Skeletal muscle satellite cell (primary cell): ENCODE measurements around the gene WDR20. TPM values are rescaled to one million over a fixed set of nuclear protein-coding genes. Genes with fewer than 3 reads are reported as not detected.

Experiments
- H3K27me3 ChIP-seq: 2 replicates; pipeline ENCODE4 v1.7.0; 2013; ENCODE audit warnings: low read length; ENCODE audit not compliant: control insufficient read depth, insufficient read depth
- H3K36me3 ChIP-seq: 2 replicates; pipeline ENCODE4 v1.7.0; 2013; ENCODE audit warnings: mild to moderate bottlenecking, control low read depth, low read length; ENCODE audit not compliant: insufficient read depth
- H3K4me1 ChIP-seq: 2 replicates; pipeline ENCODE4 v1.7.0; 2013; ENCODE audit warnings: low read length; ENCODE audit not compliant: control insufficient read depth, insufficient read depth
- H3K4me2 ChIP-seq: 2 replicates; pipeline ENCODE4 v1.7.0; 2013; ENCODE audit warnings: mild to moderate bottlenecking, low read length
- H3K4me3 ChIP-seq: 2 replicates; pipeline ENCODE4 v1.7.0; 2013; ENCODE audit warnings: low read length
- H3K9ac ChIP-seq: 2 replicates; pipeline ENCODE4 v1.7.0; 2013; ENCODE audit warnings: mild to moderate bottlenecking, low read depth, low read length, moderate library complexity
- H3K9me3 ChIP-seq: replicated peaks from 2 replicates; pipeline ENCODE4 v1.7.0; 2013; ENCODE audit warnings: mild to moderate bottlenecking, control low read depth, low read length
- total RNA-seq: library from RNA; depleted of rRNA; stranded (reverse); fragments of >200 nt; gene quantifications from 2 replicates; pipeline ENCODE4 v1.2.3, GENCODE V29; 2012; rRNA removed

Gene WDR20
- total RNA-seq, result 12.9 and 15.9 TPM in 2 replicates

- Histone ChIP-seq H3K9ac (peak within 1 kb of the TSS; percentile 99), H3K36me3 (no peaks in the 10 kb centered on the region), H3K4me1 (peaks cover 14% of the 10 kb centered on the region), H3K4me2 (peak within 1 kb of the TSS; percentile 92), H3K27me3 (no peaks in the 10 kb centered on the region), H3K9me3 (no peaks in the 10 kb centered on the region), H3K4me3 (peak within 1 kb of the TSS; percentile 100)
Observed at GRCh38 chr14:102139286-102140026, at the start of gene WDR20. TSS of gene WDR20 (plus strand) at chr14:102139897. CDS start at chr14:102139924, 27 bp downstream.

DNA sequence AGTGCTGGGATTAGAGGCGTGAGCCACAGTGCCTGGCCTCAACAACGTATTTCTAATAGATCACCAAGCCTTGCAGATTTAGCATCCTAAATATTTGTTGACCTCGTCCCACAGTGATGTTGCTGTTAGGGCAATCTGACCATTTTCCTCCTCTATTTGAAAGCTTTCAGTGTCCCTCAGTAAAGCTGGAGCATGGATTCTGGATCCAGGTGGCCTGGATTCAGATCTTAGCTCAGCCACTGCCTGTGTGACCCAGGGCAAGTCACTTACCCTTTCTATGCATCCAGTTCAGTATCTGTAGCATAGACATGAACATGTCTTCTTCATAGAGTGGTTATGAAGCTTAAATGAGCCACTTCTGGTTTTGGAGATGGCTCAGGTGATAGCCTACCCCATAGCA, 49.0 kb upstream of the WDR20 start:
- Histone ChIP-seq H3K36me3 (peaks cover 5% of the 10 kb centered on the region), H3K4me3 (no peak overlapping the region), H3K9me3 (no peaks in the 10 kb centered on the region), H3K4me2 (no peak overlapping the region), H3K4me1 (peaks cover 17% of the 10 kb centered on the region), H3K9ac (no peak overlapping the region), H3K27me3 (no peaks in the 10 kb centered on the region)

- Histone ChIP-seq H3K4me1 (peaks cover 23% of the 10 kb centered on the region), H3K27me3 (no peaks in the 10 kb centered on the region), H3K9ac (no peak overlapping the region), H3K4me2 (no peak overlapping the region), H3K9me3 (no peaks in the 10 kb centered on the region), H3K4me3 (no peak overlapping the region), H3K36me3 (no peaks in the 10 kb centered on the region)
Observed at GRCh38 chr14:102092806-102093205, 46.9 kb upstream of the WDR20 start.

DNA sequence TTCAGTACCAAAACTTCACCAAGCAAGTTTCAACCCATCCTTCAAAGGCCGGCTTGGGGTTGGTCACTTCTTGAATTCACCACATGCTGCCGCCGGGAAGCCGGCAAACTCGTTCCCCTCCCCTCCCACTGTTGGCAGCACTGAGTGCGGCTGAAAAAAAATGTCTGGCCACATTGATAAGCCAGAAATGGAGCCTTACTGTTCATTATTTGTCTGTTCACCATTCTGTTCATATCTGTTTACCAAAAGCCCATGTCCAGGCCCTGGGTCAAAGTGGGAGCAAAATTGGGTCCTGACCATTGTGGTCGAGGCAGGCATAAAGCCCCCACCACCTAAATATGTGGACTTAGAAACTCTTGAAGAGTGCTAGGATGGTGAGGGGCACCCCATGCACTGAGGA, 45.6 kb upstream of the WDR20 start:
- Histone ChIP-seq H3K9me3 (no peaks in the 10 kb centered on the region), H3K4me2 (no peak overlapping the region), H3K9ac (no peak overlapping the region), H3K4me3 (no peak overlapping the region), H3K4me1 (peaks cover 14% of the 10 kb centered on the region), H3K27me3 (no peaks in the 10 kb centered on the region), H3K36me3 (no peaks in the 10 kb centered on the region)

- Histone ChIP-seq H3K36me3 (no peaks in the 10 kb centered on the region), H3K9ac (peak overlapping the region; percentile 15), H3K4me2 (peak overlapping the region; percentile 31), H3K27me3 (no peaks in the 10 kb centered on the region), H3K4me1 (peaks cover 14% of the 10 kb centered on the region), H3K4me3 (no peak overlapping the region), H3K9me3 (no peaks in the 10 kb centered on the region)
Observed at GRCh38 chr14:102095231-102095870, 44.3 kb upstream of the WDR20 start.

DNA sequence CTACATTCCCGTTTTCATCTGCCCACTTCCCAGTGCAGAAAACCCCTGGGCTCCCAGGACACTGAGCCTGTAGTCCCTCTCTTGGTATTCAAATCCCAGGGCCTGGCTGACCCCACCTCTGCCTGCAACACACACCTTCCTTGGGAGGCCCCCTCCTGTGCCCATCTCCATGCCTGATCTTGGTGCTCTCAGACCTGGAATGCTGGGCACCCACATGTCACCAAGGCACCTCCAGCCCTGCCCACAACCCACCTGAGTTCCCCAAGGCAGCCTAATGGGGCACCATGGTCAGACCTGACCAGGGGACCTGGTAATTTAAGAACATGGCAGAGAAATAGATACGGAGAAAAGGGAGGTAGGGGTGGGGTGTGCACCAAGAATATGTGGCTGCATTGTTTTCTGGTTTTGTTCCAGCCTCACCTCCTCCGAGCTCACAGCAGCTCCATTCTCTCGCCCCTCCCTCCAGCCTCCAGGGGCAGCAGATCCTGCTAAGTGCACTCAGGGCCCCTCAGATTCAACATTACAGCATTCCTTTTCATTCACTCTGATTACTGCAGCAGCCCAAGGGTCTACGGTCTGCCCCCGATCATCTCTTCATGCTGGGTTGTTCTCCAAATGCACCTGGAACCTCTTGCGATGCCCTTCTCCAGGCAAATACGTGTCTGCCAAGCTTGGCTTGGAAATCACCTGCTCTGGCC, 43.7 kb upstream of the WDR20 start:
- Histone ChIP-seq H3K4me1 (peaks cover 14% of the 10 kb centered on the region), H3K4me3 (no peak overlapping the region), H3K36me3 (no peaks in the 10 kb centered on the region), H3K27me3 (no peaks in the 10 kb centered on the region), H3K9ac (peak overlapping the region; percentile 15), H3K4me2 (peak overlapping the region; percentile 58), H3K9me3 (no peaks in the 10 kb centered on the region)

DNA sequence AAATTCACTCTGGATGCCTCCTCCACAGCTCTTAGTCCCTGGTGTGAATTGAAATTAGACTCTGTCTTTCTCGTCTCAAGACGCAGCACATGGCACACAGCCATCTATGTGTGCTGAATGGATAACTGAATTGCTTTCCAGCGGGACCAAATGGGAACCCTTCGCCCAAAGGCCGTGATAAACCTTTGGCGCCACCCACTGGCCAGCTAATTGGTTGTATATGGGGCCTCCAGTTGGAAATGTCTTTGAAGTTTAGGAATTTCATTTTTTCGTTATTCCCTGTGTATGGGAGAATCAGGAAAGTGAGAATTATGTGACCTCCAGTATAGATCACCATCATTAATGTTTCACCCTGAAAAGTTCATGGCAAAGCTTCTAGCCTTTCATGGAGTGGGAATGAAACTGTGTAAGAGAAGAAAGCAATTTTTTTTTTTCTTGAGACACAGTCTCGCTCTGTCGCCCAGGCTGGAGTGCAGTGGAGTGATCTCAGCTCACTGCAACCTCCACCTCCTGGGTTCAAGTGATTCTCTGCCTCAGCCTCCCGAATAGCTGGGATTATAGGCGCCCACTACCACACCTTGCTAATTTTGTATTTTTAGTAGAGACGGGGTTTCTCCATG, 43.0 kb upstream of the WDR20 start:
- peak overlapping the region; percentile 58 for H3K4me2 ChIP-seq
- H3K4me1 ChIP-seq, result peaks cover 14% of the 10 kb centered on the region
- H3K9me3 ChIP-seq, result no peaks in the 10 kb centered on the region
- H3K9ac ChIP-seq, result no peak overlapping the region
- no peak overlapping the region for H3K4me3 ChIP-seq
- H3K27me3 ChIP-seq, result no peaks in the 10 kb centered on the region
- H3K36me3 ChIP-seq, result no peaks in the 10 kb centered on the region

- Histone ChIP-seq H3K4me2 (no peak overlapping the region), H3K4me3 (no peak overlapping the region), H3K27me3 (no peaks in the 10 kb centered on the region), H3K9ac (no peak overlapping the region), H3K9me3 (no peaks in the 10 kb centered on the region), H3K4me1 (peaks cover 14% of the 10 kb centered on the region), H3K36me3 (no peaks in the 10 kb centered on the region)
Observed at GRCh38 chr14:102097441-102098135, 42.1 kb upstream of the WDR20 start.

- Histone ChIP-seq H3K27me3 (no peaks in the 10 kb centered on the region), H3K4me2 (no peak overlapping the region), H3K9me3 (no peaks in the 10 kb centered on the region), H3K36me3 (no peaks in the 10 kb centered on the region), H3K4me1 (no peaks in the 10 kb centered on the region), H3K9ac (no peak overlapping the region), H3K4me3 (no peak overlapping the region)
Observed at GRCh38 chr14:102103062-102103695, 36.5 kb upstream of the WDR20 start.

DNA sequence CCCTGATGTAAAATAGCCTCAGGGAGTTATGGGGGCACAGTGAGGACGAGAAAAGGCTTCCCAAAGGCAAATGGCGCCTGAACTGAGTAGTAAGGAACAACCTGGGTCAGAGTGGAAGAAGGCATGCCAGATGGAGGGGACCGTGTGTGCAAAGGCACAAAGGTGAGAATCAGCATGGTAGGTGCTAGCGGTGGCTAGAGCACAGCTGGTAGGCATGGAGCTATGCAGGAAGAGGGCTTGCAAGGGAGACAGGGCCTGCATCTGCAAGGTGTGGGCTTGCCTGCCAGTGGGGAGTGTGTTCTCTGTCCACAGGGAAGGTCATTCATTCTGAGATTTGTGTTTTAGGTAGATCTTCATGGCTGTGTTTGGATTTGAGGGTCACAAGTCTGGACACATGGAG, 34.3 kb upstream of the WDR20 start:
- no peaks in the 10 kb centered on the region for H3K4me1 ChIP-seq
- H3K9ac ChIP-seq, result no peak overlapping the region
- H3K4me2 ChIP-seq, result no peak overlapping the region
- no peak overlapping the region for H3K4me3 ChIP-seq
- no peaks in the 10 kb centered on the region for H3K36me3 ChIP-seq
- H3K27me3 ChIP-seq, result no peaks in the 10 kb centered on the region
- no peaks in the 10 kb centered on the region for H3K9me3 ChIP-seq
